Measurements from ENCODE around the gene PCGF3.

DNA sequence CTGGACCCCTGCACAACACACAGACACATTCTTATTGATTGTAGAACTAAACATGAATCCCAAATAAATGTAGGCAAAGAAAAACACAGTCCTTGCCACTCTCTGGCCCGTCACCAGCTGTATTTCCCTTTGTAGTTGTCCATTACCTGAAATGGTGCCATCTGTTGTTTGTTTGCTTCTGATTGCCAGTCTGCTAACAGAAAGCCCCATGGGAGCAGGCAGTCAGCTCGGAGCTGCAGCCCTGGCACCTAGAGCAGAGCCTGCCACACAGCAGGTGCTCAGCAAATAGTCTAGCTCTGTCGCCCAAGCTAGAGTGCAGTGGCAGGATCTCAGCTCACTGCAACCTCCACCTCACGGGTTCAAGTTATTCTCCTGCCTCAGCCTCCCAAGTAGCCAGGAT, 91.4 kb downstream of the PCGF3 start:
- TF ChIP-seq, protein P1, sequence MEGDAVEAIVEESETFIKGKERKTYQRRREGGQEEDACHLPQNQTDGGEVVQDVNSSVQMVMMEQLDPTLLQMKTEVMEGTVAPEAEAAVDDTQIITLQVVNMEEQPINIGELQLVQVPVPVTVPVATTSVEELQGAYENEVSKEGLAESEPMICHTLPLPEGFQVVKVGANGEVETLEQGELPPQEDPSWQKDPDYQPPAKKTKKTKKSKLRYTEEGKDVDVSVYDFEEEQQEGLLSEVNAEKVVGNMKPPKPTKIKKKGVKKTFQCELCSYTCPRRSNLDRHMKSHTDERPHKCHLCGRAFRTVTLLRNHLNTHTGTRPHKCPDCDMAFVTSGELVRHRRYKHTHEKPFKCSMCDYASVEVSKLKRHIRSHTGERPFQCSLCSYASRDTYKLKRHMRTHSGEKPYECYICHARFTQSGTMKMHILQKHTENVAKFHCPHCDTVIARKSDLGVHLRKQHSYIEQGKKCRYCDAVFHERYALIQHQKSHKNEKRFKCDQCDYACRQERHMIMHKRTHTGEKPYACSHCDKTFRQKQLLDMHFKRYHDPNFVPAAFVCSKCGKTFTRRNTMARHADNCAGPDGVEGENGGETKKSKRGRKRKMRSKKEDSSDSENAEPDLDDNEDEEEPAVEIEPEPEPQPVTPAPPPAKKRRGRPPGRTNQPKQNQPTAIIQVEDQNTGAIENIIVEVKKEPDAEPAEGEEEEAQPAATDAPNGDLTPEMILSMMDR (IDR thresholded peaks at IDR 0.05) = no peak
- TF ChIP-seq ZFX (IDR thresholded peaks at IDR 0.05; ENCODE audit: borderline replicate concordance) = no peak

Measured in 22Rv1 (cell line).